Common myeloid progenitor, CD34-positive (primary cell): Measurements from ENCODE around the gene NUP210.

ENCODE experiments used
- CTCF ChIA-PET: fragments of 350-600 bp; sonication (Branson Sonifier 250); formaldehyde crosslinking; loops from one replicate; lab custom pipeline; 2021; ENCODE audit warnings: antibody characterized with exemption; lab: Charles Lee
- POLR2A ChIA-PET: fragments of 350-600 bp; sonication (Branson Sonifier 250); formaldehyde crosslinking; loops from one replicate; lab custom pipeline; 2021; ENCODE audit warnings: antibody characterized with exemption; lab: Charles Lee
- DNase-seq, 3 donors: peaks; one replicate each; pipeline versions ENCODE4 v3.0.0 to v3.0.0-alpha.2; 2013
- H3K27ac ChIP-seq, 2 experiments: 1 replicate in 1 of 2; 2 replicates in 1 of 2; pipeline ENCODE4 v1.7.0; 2013; ENCODE audit warnings: inconsistent platforms in 2 of 2, low read length in 2 of 2, mild to moderate bottlenecking in 2 of 2, low read depth in 1 of 2, moderate library complexity in 1 of 2; ENCODE audit not compliant: severe bottlenecking in 2 of 2, insufficient read depth in 1 of 2, poor library complexity in 1 of 2
- H3K27me3 ChIP-seq, 5 experiments: replicated peaks in 2 of 5; 1 replicate in 3 of 5; 2 replicates in 2 of 5; pipeline versions ENCODE4 v1.6.1 to v1.7.0; 2013; ENCODE audit warnings: low read length in 4 of 5, mild to moderate bottlenecking in 2 of 5, moderate library complexity in 2 of 5, inconsistent platforms in 1 of 5; ENCODE audit not compliant: insufficient read depth in 5 of 5, control insufficient read depth in 4 of 5
- H3K36me3 ChIP-seq, 4 experiments: 1 replicate in 2 of 4; 2 replicates in 2 of 4; pipeline versions ENCODE4 v1.6.1 to v1.7.0; 2013; ENCODE audit warnings: low read length in 3 of 4, control low read depth in 1 of 4, mild to moderate bottlenecking in 1 of 4; ENCODE audit not compliant: control insufficient read depth in 4 of 4, insufficient read depth in 4 of 4
- H3K4me1 ChIP-seq, 4 experiments: 1 replicate in 3 of 4; 2 replicates in 1 of 4; pipeline versions ENCODE4 v1.6.1 to v1.7.1; 2013; ENCODE audit warnings: low read length in 3 of 4, mild to moderate bottlenecking in 3 of 4, control low read depth in 1 of 4, inconsistent platforms in 1 of 4, moderate library complexity in 1 of 4; ENCODE audit not compliant: control insufficient read depth in 4 of 4, insufficient read depth in 4 of 4; ENCODE audit errors: control extremely low read depth in 1 of 4
- H3K4me3 ChIP-seq, 7 experiments: 1 replicate in 4 of 7; 2 replicates in 3 of 7; pipeline versions ENCODE4 v1.5.1 to v1.7.0; 2013; ENCODE audit warnings: mild to moderate bottlenecking in 7 of 7, low read length in 6 of 7, moderate library complexity in 6 of 7, inconsistent platforms in 2 of 7, low read depth in 2 of 7, control low read depth in 1 of 7; ENCODE audit not compliant: insufficient read depth in 4 of 7, control insufficient read depth in 1 of 7; ENCODE audit errors: extremely low read depth in 1 of 7
- H3K9me3 ChIP-seq, 5 experiments: 1 replicate in 4 of 5; 2 replicates in 1 of 5; pipeline versions ENCODE4 v1.6.1 to v1.7.1; 2013; ENCODE audit warnings: low read length in 4 of 5, mild to moderate bottlenecking in 2 of 5, inconsistent platforms in 1 of 5, low read depth in 1 of 5, moderate library complexity in 1 of 5; ENCODE audit not compliant: control insufficient read depth in 4 of 5, insufficient read depth in 2 of 5; ENCODE audit errors: control extremely low read depth in 1 of 5
- WGBS: methylation state at CpG from one replicate; pipeline ENCODE4 v1.1.5; 2013; ENCODE audit not compliant: insufficient coverage; 5-methylcytosine and 5-hydroxymethylcytosine counted together

The NUP210 gene

DNA sequence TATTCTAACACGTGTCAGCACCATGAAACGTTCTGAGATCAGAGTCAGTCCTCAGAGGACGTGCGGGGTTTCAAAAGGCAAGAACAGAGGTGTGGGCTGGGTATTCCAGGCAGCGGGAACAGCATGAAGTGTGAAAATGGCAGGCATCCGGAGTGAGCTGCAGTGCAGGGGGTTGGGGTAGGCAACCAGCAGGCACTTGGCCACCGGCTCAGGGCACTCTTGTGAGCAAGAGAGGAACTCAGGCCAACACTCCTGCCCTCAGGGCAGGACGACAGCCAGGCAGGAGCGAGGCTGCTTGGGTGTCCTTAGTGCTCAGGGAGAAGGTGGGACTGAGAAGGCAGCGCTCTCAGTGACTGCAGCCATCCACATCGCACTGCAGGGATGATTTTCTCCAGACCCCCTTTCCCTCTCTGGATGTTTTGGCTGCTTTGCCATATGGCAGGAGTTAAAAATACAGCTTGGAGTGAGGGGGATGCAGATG, 151.1 kb downstream of the NUP210 start:
- no peak overlapping the region for H3K27ac ChIP-seq
- H3K4me3 ChIP-seq: no peak overlapping the region
- CTCF ChIA-PET: no interaction called here
- H3K27me3 ChIP-seq: peaks cover 0 to 2% (median 0%) of the 10 kb centered on the region in 5 experiments
- no peaks in the 10 kb centered on the region for H3K4me1 ChIP-seq
- H3K9me3 ChIP-seq: peaks cover 0 to 12% (median 2%) of the 10 kb centered on the region in 5 experiments
- whole genome bisulfite sequencing: 92% methylated on average over 10 of the region's 11 CpGs
- no peak for DNase-seq
- H3K36me3 ChIP-seq: no peaks in the 10 kb centered on the region
- POLR2A ChIA-PET: no interaction called here

DNA sequence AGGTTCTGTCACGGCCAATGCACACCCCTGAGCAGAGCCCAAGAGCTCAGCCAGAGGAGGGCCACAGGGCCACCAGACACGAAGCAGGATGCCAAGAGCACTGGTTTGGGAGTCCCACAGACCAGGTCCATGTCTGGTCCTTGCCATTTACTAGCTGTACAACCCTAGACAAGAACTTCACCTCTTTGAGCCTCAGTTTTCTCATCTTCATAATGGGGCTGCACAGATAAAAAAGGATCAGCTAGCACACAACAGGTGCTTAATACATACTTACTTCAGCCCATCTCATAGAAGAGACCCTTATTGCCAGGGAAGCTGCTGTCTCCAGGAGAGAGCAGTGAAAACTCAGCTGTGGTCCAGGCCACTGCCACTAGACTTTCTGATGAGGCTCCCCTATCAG, 152.0 kb downstream of the NUP210 start:
- ChIA-PET POLR2A (no interaction called here), CTCF (interaction anchor here (0.6 to 1.7 kb wide), 3 partner anchors 15 to 27 kb away, joined by 3 to 4 read pairs (median 3); no protein-coding TSS in a partner anchor)
- DNase-seq: no peak
- H3K9me3 ChIP-seq: peaks cover 0 to 12% (median 2%) of the 10 kb centered on the region in 5 experiments
- no peak overlapping the region for H3K4me3 ChIP-seq
- no peaks in the 10 kb centered on the region for H3K36me3 ChIP-seq
- H3K27me3 ChIP-seq: peaks cover 0 to 2% (median 0%) of the 10 kb centered on the region in 5 experiments
- 96% methylated on average over 2 of the region's 2 CpGs for WGBS
- H3K4me1 ChIP-seq: peaks cover 0 to under 1% (median 0%) of the 10 kb centered on the region in 4 experiments
- H3K27ac ChIP-seq: no peak overlapping the region

- Histone ChIP-seq H3K36me3 (no peaks in the 10 kb centered on the region), H3K27ac (no peak overlapping the region), H3K9me3 (peaks cover 0 to 12% (median 2%) of the 10 kb centered on the region in 5 experiments), H3K4me3 (no peak overlapping the region), H3K27me3 (peaks cover 0 to 2% (median 0%) of the 10 kb centered on the region in 5 experiments), H3K4me1 (peaks cover 0 to 14% (median 0%) of the 10 kb centered on the region in 4 experiments)
- ChIA-PET POLR2A (no interaction called here), CTCF (interaction anchor here (1.7 kb wide), 1 partner anchor 19 kb away, joined by 4 read pairs; no protein-coding TSS in a partner anchor)
- 96% methylated on average over 7 of the region's 14 CpGs for WGBS
- no peak for DNase-seq
These were observed 153.3 kb downstream of the NUP210 start for GRCh38 chr3:13266651-13267362.
